Upper lobe of left lung (tissue), 4 donors: Measurements from ENCODE around the gene LTBP1.

Experiments
- EP300 ChIP-seq, 4 donors: sonication (generic); formaldehyde crosslinking; IDR thresholded peaks; one replicate each; pipeline ENCODE4 v1.5.1; 2017; ENCODE audit warnings: antibody characterized with exemption in 4 of 4, control low read depth in 2 of 4
- POLR2AphosphoS5 ChIP-seq, 2 donors: sonication (generic); formaldehyde crosslinking; IDR thresholded peaks; one replicate each; pipeline ENCODE4 v1.5.1; 2017; ENCODE audit warnings: antibody characterized with exemption in 2 of 2

GRCh38 chr2:32960238-32960637 lies 13.5 kb downstream of the LTBP1 start:
- no peak for TF ChIP-seq POLR2AphosphoS5 (IDR thresholded peaks at IDR 0.05)
- TF ChIP-seq EP300 (IDR thresholded peaks at IDR 0.05) = no peak
